ENCODE results near the gene SPAG16.

The SPAG16 gene

DNA sequence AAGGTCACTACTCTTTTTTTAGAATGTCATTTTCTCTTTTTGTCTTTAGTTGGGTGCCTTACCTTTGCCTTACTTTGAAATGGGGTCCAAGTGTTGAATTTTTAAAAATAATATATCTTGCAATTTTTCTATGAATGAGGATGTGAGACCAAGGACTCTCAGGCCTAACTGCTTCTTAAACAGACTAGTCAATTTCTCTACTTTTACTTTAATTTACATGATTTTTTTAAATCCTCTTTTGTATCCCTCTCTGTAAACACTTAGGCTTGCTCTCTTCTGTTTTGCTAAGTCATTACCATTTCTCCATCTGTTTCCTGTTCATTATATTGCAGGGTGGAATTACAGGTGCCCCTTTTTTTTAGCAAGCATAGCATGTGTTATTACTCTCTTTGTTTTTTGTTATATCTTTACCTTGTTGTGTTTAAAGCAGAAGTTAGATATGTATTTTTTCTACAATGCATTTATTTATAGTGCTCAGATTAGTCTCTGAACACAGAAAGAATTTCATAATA is 261.8 kb downstream of the SPAG16 start:
- TF ChIP-seq, protein P1, sequence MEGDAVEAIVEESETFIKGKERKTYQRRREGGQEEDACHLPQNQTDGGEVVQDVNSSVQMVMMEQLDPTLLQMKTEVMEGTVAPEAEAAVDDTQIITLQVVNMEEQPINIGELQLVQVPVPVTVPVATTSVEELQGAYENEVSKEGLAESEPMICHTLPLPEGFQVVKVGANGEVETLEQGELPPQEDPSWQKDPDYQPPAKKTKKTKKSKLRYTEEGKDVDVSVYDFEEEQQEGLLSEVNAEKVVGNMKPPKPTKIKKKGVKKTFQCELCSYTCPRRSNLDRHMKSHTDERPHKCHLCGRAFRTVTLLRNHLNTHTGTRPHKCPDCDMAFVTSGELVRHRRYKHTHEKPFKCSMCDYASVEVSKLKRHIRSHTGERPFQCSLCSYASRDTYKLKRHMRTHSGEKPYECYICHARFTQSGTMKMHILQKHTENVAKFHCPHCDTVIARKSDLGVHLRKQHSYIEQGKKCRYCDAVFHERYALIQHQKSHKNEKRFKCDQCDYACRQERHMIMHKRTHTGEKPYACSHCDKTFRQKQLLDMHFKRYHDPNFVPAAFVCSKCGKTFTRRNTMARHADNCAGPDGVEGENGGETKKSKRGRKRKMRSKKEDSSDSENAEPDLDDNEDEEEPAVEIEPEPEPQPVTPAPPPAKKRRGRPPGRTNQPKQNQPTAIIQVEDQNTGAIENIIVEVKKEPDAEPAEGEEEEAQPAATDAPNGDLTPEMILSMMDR (IDR thresholded peaks at IDR 0.05; ENCODE audit: insufficient read depth, low read length, poor library complexity, severe bottlenecking), result no peak
- no peak for TF ChIP-seq EZH2phosphoT487 (conservative IDR thresholded peaks at IDR 0.05; ENCODE audit: low read length)
- Histone ChIP-seq H3K27me3 (ENCODE audit: low read length) (no peaks in the 10 kb centered on the region), H3K27ac (ENCODE audit: low read depth, low read length) (no peak overlapping the region), H3F3A (ENCODE audit: insufficient read depth) (no peaks in the 10 kb centered on the region), H2AFZ (ENCODE audit: low read depth, low read length, severe bottlenecking) (no peak overlapping the region), H3K9ac (ENCODE audit: low read length) (no peak overlapping the region), H3K9me3 (ENCODE audit: insufficient read depth, low read length) (no peaks in the 10 kb centered on the region), H3K9me2 (replicated peaks; ENCODE audit: insufficient read depth, low read length) (no peaks in the 10 kb centered on the region), H3K4me2 (ENCODE audit: low read depth, low read length, poor library complexity, severe bottlenecking) (no peak overlapping the region), H3K36me3 (ENCODE audit: low read length) (no peaks in the 10 kb centered on the region), H4K20me1 (ENCODE audit: low read depth, low read length) (peaks cover 4% of the 10 kb centered on the region; the same call in 1 of the 2 replicates), H3K4me3 (ENCODE audit: insufficient read depth, low read length, poor library complexity, severe bottlenecking) (no peak overlapping the region), H3K79me2 (ENCODE audit: insufficient read depth, low read length) (no peaks in the 10 kb centered on the region)

DNA sequence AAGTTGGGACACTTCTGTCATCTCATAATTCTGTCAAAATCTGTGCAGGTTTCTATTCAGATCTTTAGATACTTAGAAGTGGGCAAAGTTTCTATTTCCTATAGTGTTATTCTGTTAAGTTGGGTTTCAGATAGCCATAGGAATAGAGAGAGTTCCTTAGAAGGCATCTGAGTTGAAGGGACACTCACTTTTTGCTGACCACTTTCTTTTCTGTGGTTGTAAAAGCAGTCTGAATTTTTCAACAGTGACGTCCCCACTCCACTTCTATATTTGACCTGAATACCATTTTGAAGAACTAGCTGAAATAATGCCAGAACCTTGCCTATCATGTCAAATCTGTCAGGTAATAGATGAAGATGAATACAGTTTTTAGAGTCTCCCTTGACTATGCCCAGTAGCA is 267.3 kb downstream of the SPAG16 start:
- no peaks in the 10 kb centered on the region for H3K79me2 ChIP-seq (ENCODE audit: insufficient read depth, low read length)
- no peaks in the 10 kb centered on the region for H3K36me3 ChIP-seq (ENCODE audit: low read length)
- H3K9me2 ChIP-seq (replicated peaks; ENCODE audit: insufficient read depth, low read length), result no peaks in the 10 kb centered on the region
- no peak overlapping the region for H3K4me3 ChIP-seq (ENCODE audit: insufficient read depth, low read length, poor library complexity, severe bottlenecking)
- TF ChIP-seq, protein P1 (IDR thresholded peaks at IDR 0.05; ENCODE audit: insufficient read depth, low read length, poor library complexity, severe bottlenecking), result no peak
- TF ChIP-seq EZH2phosphoT487 (conservative IDR thresholded peaks at IDR 0.05; ENCODE audit: low read length), result no peak
- H2AFZ ChIP-seq (ENCODE audit: low read depth, low read length, severe bottlenecking), result no peak overlapping the region
- no peak overlapping the region for H3K4me2 ChIP-seq (ENCODE audit: low read depth, low read length, poor library complexity, severe bottlenecking)
- H3K9ac ChIP-seq (ENCODE audit: low read length), result no peak overlapping the region
- H3K27me3 ChIP-seq (ENCODE audit: low read length), result no peaks in the 10 kb centered on the region
- no peaks in the 10 kb centered on the region; the same call in 1 of the 2 replicates for H4K20me1 ChIP-seq (ENCODE audit: low read depth, low read length)
- H3F3A ChIP-seq (ENCODE audit: insufficient read depth), result no peaks in the 10 kb centered on the region
- H3K9me3 ChIP-seq (ENCODE audit: insufficient read depth, low read length), result no peaks in the 10 kb centered on the region
- H3K27ac ChIP-seq (ENCODE audit: low read depth, low read length), result no peak overlapping the region

DNA sequence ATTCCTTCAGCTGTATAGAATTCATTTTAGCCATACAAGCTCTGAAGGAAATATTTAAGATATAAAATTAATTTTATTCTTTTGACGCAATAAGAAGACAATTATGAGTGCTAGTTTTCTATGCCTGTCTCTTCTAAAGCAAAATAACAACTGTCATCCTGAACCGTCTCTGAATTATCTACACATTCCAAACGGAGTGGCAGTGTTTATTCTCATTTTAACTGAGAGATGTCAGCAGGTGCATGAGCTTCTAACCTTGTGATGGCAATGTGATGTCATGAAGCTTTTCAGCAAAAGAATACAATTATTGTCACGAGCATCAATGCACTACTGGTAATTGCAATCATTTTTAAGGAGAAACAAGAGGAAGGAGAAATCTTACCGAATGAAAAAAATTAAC is 274.8 kb downstream of the SPAG16 start:
- Histone ChIP-seq H3K4me3 (ENCODE audit: insufficient read depth, low read length, poor library complexity, severe bottlenecking) (no peak overlapping the region), H3K27ac (ENCODE audit: low read depth, low read length) (no peak overlapping the region), H3F3A (ENCODE audit: insufficient read depth) (no peaks in the 10 kb centered on the region), H4K20me1 (ENCODE audit: low read depth, low read length) (no peaks in the 10 kb centered on the region), H3K9ac (ENCODE audit: low read length) (no peak overlapping the region), H3K27me3 (ENCODE audit: low read length) (no peaks in the 10 kb centered on the region), H3K9me3 (ENCODE audit: insufficient read depth, low read length) (no peaks in the 10 kb centered on the region), H3K4me2 (ENCODE audit: low read depth, low read length, poor library complexity, severe bottlenecking) (no peak overlapping the region), H2AFZ (ENCODE audit: low read depth, low read length, severe bottlenecking) (no peak overlapping the region), H3K9me2 (replicated peaks; ENCODE audit: insufficient read depth, low read length) (no peaks in the 10 kb centered on the region), H3K79me2 (ENCODE audit: insufficient read depth, low read length) (no peaks in the 10 kb centered on the region), H3K36me3 (ENCODE audit: low read length) (no peaks in the 10 kb centered on the region)
- TF ChIP-seq EZH2phosphoT487 (conservative IDR thresholded peaks at IDR 0.05; ENCODE audit: low read length), result no peak
- TF ChIP-seq, protein P1 (IDR thresholded peaks at IDR 0.05; ENCODE audit: insufficient read depth, low read length, poor library complexity, severe bottlenecking), result no peak
